ENCODE measurements around the gene TFAP2C. TPM values are rescaled to one million over a fixed set of nuclear protein-coding genes. Genes with fewer than 3 reads are reported as not detected.
A peak's percentile ranks its signal among the peaks of the same experiment; 100 is the strongest.

TFAP2C gene
- total RNA-seq, 1 experiment from 2014 or later: 34.8 TPM

DNA sequence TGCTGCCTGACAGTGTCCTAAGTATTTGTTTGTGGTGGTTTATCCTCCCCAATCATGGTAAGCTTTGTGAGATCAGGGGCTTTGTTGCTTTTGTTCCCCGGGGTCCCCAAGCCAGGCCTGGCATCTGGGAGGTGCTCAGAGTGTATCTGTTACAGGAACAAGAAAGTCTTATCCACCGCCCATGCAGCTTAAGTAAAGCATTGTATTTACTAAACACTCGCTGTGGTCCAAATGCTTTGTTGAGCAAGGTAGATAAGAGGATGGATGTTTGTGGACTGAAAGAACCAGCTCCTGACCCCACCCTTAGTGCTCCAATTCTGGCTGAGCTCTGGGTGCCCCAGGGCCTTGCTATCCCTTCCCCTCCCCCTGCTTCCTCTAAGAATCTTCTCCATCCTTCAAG, 19.8 kb upstream of the TFAP2C start:
- no TSS peak for BruUV-seq (replicated peaks)

DNA sequence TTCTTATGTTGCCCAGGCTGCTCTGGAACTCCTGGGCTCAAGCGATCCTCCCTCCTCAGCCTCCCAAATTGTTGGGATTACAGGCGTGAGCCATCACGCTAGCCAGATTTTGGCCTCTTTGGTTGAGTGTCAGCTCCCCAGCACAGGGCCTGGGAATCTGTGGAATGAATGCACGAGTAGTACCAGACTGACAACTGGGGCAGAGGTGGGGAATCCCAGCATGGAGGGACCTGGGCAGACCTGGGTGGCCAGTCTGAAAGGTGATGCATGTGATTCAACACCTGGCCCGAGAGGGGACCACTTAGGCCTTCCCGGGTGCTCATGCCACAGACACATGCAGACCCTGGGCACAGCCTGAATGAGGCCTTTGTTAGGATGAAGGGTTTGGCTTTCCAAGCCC, 19.0 kb upstream of the TFAP2C start:
- no peaks in the 10 kb centered on the region for H3K9me3 ChIP-seq (ENCODE audit: insufficient read depth, low read depth)
- no peak overlapping the region for H3K4me3 ChIP-seq
- no peak overlapping the region for H2AFZ ChIP-seq
- peak in 1 of 2 experiments; percentile 12 for DNase-seq
- no peak overlapping the region for H3K27ac ChIP-seq
- no peaks in the 10 kb centered on the region for H3K79me2 ChIP-seq (ENCODE audit: low read depth)
- H3K4me1 ChIP-seq (replicated peaks; ENCODE audit: insufficient read depth): peaks cover 51% of the 10 kb centered on the region
- ChIA-PET CTCF (no interaction called here), POLR2A (ENCODE audit: unreplicated experiment) (interaction anchor here (0.6 kb wide), 1 partner anchor 1133 kb away, joined by 3 read pairs; no protein-coding TSS in a partner anchor)
- no peaks in the 10 kb centered on the region for H3K27me3 ChIP-seq (ENCODE audit: insufficient read depth, low read depth)
- peaks cover 44% of the 10 kb centered on the region for H3F3A ChIP-seq (ENCODE audit: insufficient read depth, low read depth)
- H4K20me1 ChIP-seq (ENCODE audit: insufficient read depth): no peaks in the 10 kb centered on the region
- BruUV-seq (replicated peaks): no TSS peak
- H3K9me2 ChIP-seq (ENCODE audit: insufficient read depth): no peaks in the 10 kb centered on the region
- no peaks in the 10 kb centered on the region for H3K36me3 ChIP-seq (ENCODE audit: low read depth)
- TF ChIP-seq, protein P1, sequence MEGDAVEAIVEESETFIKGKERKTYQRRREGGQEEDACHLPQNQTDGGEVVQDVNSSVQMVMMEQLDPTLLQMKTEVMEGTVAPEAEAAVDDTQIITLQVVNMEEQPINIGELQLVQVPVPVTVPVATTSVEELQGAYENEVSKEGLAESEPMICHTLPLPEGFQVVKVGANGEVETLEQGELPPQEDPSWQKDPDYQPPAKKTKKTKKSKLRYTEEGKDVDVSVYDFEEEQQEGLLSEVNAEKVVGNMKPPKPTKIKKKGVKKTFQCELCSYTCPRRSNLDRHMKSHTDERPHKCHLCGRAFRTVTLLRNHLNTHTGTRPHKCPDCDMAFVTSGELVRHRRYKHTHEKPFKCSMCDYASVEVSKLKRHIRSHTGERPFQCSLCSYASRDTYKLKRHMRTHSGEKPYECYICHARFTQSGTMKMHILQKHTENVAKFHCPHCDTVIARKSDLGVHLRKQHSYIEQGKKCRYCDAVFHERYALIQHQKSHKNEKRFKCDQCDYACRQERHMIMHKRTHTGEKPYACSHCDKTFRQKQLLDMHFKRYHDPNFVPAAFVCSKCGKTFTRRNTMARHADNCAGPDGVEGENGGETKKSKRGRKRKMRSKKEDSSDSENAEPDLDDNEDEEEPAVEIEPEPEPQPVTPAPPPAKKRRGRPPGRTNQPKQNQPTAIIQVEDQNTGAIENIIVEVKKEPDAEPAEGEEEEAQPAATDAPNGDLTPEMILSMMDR (conservative IDR thresholded peaks at IDR 0.05): no peak
- no peak for TF ChIP-seq EZH2 (IDR thresholded peaks at IDR 0.05; ENCODE audit: low read depth)
- no peak overlapping the region for H3K4me2 ChIP-seq
- intact Hi-C loops (cut with micrococcal nuclease; ENCODE audit: unreplicated experiment): no loop called here

More for the DNA sequence above, 19.8 kb upstream of the TFAP2C start:
- intact Hi-C loops (cut with micrococcal nuclease; ENCODE audit: unreplicated experiment): no loop called here
- Histone ChIP-seq H3K27ac (no peak overlapping the region), H3K9me3 (ENCODE audit: insufficient read depth, low read depth) (no peaks in the 10 kb centered on the region), H3K27me3 (ENCODE audit: insufficient read depth, low read depth) (no peaks in the 10 kb centered on the region), H3F3A (ENCODE audit: insufficient read depth, low read depth) (peaks cover 52% of the 10 kb centered on the region), H3K4me1 (replicated peaks; ENCODE audit: insufficient read depth) (peaks cover 57% of the 10 kb centered on the region), H3K79me2 (ENCODE audit: low read depth) (no peaks in the 10 kb centered on the region), H3K4me3 (no peak overlapping the region), H3K36me3 (ENCODE audit: low read depth) (no peaks in the 10 kb centered on the region), H3K9me2 (ENCODE audit: insufficient read depth) (no peaks in the 10 kb centered on the region), H2AFZ (no peak overlapping the region), H3K4me2 (no peak overlapping the region), H4K20me1 (ENCODE audit: insufficient read depth) (no peaks in the 10 kb centered on the region)
- CTCF ChIA-PET: no interaction called here
- no peak for TF ChIP-seq EZH2 (IDR thresholded peaks at IDR 0.05; ENCODE audit: low read depth)
- TF ChIP-seq, protein P1 (conservative IDR thresholded peaks at IDR 0.05): no peak
- POLR2A ChIA-PET (ENCODE audit: unreplicated experiment): interaction anchor here (0.6 kb wide), 1 partner anchor 1134 kb away, joined by 3 read pairs; no protein-coding TSS in a partner anchor
- peak in 1 of 2 experiments; percentile 19 for DNase-seq

DNA sequence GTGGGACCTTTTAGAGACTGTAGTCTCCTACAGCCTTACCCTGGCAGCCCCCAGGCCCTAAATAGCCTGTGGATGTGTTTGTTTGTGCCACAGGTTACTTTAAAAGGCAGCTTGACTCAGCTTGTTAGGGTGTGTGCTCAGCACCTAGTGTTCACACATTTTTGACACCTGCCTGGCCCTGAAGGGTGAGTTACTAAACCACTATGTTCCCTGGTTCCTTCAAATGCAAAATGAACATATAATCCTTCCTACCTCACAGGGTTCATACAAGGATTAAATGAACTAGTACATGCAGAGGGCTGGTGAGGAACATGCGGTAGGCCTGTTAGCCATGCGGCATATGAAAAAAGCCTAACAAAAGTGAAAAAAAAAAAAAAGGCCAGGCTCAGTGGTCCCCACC, 14.9 kb upstream of the TFAP2C start:
- Histone ChIP-seq H3K4me2 (no peak overlapping the region), H3K4me1 (replicated peaks; ENCODE audit: insufficient read depth) (peaks cover 11% of the 10 kb centered on the region), H3K9me2 (ENCODE audit: insufficient read depth) (no peaks in the 10 kb centered on the region), H2AFZ (no peak overlapping the region), H3K27me3 (ENCODE audit: insufficient read depth, low read depth) (no peaks in the 10 kb centered on the region), H3F3A (ENCODE audit: insufficient read depth, low read depth) (peaks cover 10% of the 10 kb centered on the region), H4K20me1 (ENCODE audit: insufficient read depth) (no peaks in the 10 kb centered on the region), H3K36me3 (ENCODE audit: low read depth) (no peaks in the 10 kb centered on the region), H3K9me3 (ENCODE audit: insufficient read depth, low read depth) (no peaks in the 10 kb centered on the region), H3K79me2 (ENCODE audit: low read depth) (no peaks in the 10 kb centered on the region), H3K27ac (no peak overlapping the region), H3K4me3 (no peak overlapping the region)
- intact Hi-C loops (cut with micrococcal nuclease; ENCODE audit: unreplicated experiment): no loop called here
- CTCF ChIA-PET: no interaction called here
- TF ChIP-seq, protein P1 (conservative IDR thresholded peaks at IDR 0.05): no peak
- TF ChIP-seq EZH2 (IDR thresholded peaks at IDR 0.05; ENCODE audit: low read depth): no peak
- no TSS peak for BruUV-seq (replicated peaks)
- POLR2A ChIA-PET (ENCODE audit: unreplicated experiment): interaction anchor here (0.6 kb wide), 1 partner anchor 54 kb away, joined by 12 read pairs; no protein-coding TSS in a partner anchor
- DNase-seq: peak in 1 of 2 experiments; percentile 33
